Measurements from ENCODE around the gene MPZL2.

MPZL2 gene

GRCh38 chr11:118251858-118252652, 12.0 kb downstream of the MPZL2 start, which contains the start of gene MPZL3:
Gene MPZL3, minus strand, starts transcription at chr11:118252365. Its CDS starts 71 bp downstream, at chr11:118252294.
- ChIA-PET CTCF (interaction anchor here (0.6 to 1.5 kb wide), 4 partner anchors 12 to 108 kb away, joined by 3 read pairs; partner anchors contain the start of gene MPZL2), POLR2A (ENCODE audit: low non-redundant PET) (interaction anchor here (0.8 kb wide), 1 partner anchor 12 kb away, joined by 3 read pairs; the partner anchor contains the start of gene MPZL2)
- DNase-seq (ENCODE audit: low spot score), result peak; percentile 96
- H3K27ac ChIP-seq, result peak within 1 kb of the TSS; percentile 88
- no peak for TF ChIP-seq CTCF (conservative IDR thresholded peaks at IDR 0.05; ENCODE audit: low read depth)

- no peak for TF ChIP-seq CTCF (conservative IDR thresholded peaks at IDR 0.05; ENCODE audit: low read depth)
- no peak overlapping the region for H3K27ac ChIP-seq
- ChIA-PET CTCF (interaction anchor here (0.6 to 1.5 kb wide), 4 partner anchors 18 to 198 kb away, joined by 3 to 7 read pairs (median 4); partner anchors contain the start of gene MPZL2), POLR2A (ENCODE audit: low non-redundant PET) (no interaction called here)
- no peak for DNase-seq (ENCODE audit: low spot score)
Observed at GRCh38 chr11:118247041-118247440, 17.1 kb downstream of the MPZL2 start.

- H3K27ac ChIP-seq, result no peak overlapping the region
- no peak for DNase-seq (ENCODE audit: low spot score)
- ChIA-PET CTCF (interaction anchor here (0.6 to 1.5 kb wide), 3 partner anchors 19 to 1229 kb away, joined by 3 to 7 read pairs (median 4); partner anchors contain the start of gene MPZL2), POLR2A (ENCODE audit: low non-redundant PET) (interaction anchor here (0.6 kb wide), 2 partner anchors 32 to 42 kb away, joined by 3 to 4 read pairs; no protein-coding TSS in a partner anchor)
- TF ChIP-seq CTCF (conservative IDR thresholded peaks at IDR 0.05; ENCODE audit: low read depth), result no peak
Observed at GRCh38 chr11:118245936-118246562, 18.0 kb downstream of the MPZL2 start.

- no peak for TF ChIP-seq CTCF (conservative IDR thresholded peaks at IDR 0.05; ENCODE audit: low read depth)
- ChIA-PET CTCF (no interaction called here), POLR2A (ENCODE audit: low non-redundant PET) (no interaction called here)
- no peak for DNase-seq (ENCODE audit: low spot score)
- H3K27ac ChIP-seq, result no peak overlapping the region
Observed at GRCh38 chr11:118243993-118244762, 19.9 kb downstream of the MPZL2 start.

GRCh38 chr11:118243161-118243560, 20.9 kb downstream of the MPZL2 start:
- ChIA-PET CTCF (no interaction called here), POLR2A (ENCODE audit: low non-redundant PET) (no interaction called here)
- TF ChIP-seq CTCF (conservative IDR thresholded peaks at IDR 0.05; ENCODE audit: low read depth), result no peak
- H3K27ac ChIP-seq, result no peak overlapping the region
- no peak for DNase-seq (ENCODE audit: low spot score)

GRCh38 chr11:118241764-118242098, 22.4 kb downstream of the MPZL2 start:
- TF ChIP-seq CTCF (conservative IDR thresholded peaks at IDR 0.05; ENCODE audit: low read depth), result no peak
- CTCF ChIA-PET, result interaction anchor here (0.6 kb wide), 1 partner anchor 211 kb away, joined by 9 read pairs; no protein-coding TSS in a partner anchor
- DNase-seq (ENCODE audit: low spot score), result no peak
- no peak overlapping the region for H3K27ac ChIP-seq
- POLR2A ChIA-PET (ENCODE audit: low non-redundant PET), result no interaction called here
